Spleen (tissue), 13 donors: ENCODE data around the gene PROM2. TPM values are rescaled to one million over a fixed set of nuclear protein-coding genes. Genes with fewer than 3 reads are reported as not detected.

Source experiments
- DNase-seq: peaks from one replicate; pipeline ENCODE4 v3.0.0-alpha.2; 2020
- H3K27ac ChIP-seq, 8 donors: fragments of 200-600 bp; sonication (generic) in 7 of 8; 1 replicate in 4 of 8; 2 replicates in 4 of 8; pipeline versions ENCODE4 v1.5.0 to v1.8.0; 2016 to 2021; ENCODE audit warnings: inconsistent platforms in 4 of 8, mild to moderate bottlenecking in 4 of 8, moderate library complexity in 1 of 8
- H3K27me3 ChIP-seq, 7 donors: fragments of 200-600 bp; sonication (generic) in 6 of 7; replicated peaks in 1 of 7; 1 replicate in 4 of 7; 2 replicates in 3 of 7; pipeline versions ENCODE4 v1.5.0 to v1.8.0; 2016 to 2021; ENCODE audit warnings: inconsistent platforms in 3 of 7, mild to moderate bottlenecking in 1 of 7
- H3K36me3 ChIP-seq, 6 donors: fragments of 200-600 bp; sonication (generic) in 5 of 6; 1 replicate in 4 of 6; 2 replicates in 2 of 6; pipeline versions ENCODE4 v1.5.0 to v1.8.0; 2016 to 2021; ENCODE audit warnings: inconsistent platforms in 2 of 6
- H3K4me1 ChIP-seq, 6 donors: fragments of 200-600 bp; sonication (generic) in 5 of 6; 1 replicate in 3 of 6; 2 replicates in 3 of 6; pipeline versions ENCODE4 v1.5.0 to v1.8.0; 2016 to 2021; ENCODE audit warnings: inconsistent platforms in 3 of 6
- H3K4me3 ChIP-seq, 8 donors: fragments of 200-600 bp; sonication (generic) in 7 of 8; 1 replicate in 4 of 8; 2 replicates in 4 of 8; pipeline versions ENCODE4 v1.5.0 to v1.8.0; 2016 to 2021; ENCODE audit warnings: inconsistent platforms in 4 of 8, mild to moderate bottlenecking in 4 of 8, moderate library complexity in 2 of 8
- H3K9me3 ChIP-seq, 8 donors: fragments of 200-600 bp; sonication (generic) in 7 of 8; 1 replicate in 4 of 8; 2 replicates in 4 of 8; pipeline versions ENCODE4 v1.5.0 to v1.8.0; 2016 to 2021; ENCODE audit warnings: inconsistent platforms in 4 of 8
- CTCF ChIP-seq, 11 experiments: fragments of 200-600 bp in 7 of 11; fragments of 450-650 bp in 4 of 11; sonication (generic) in 4 of 11; IDR thresholded peaks in 8 of 11; conservative IDR thresholded peaks in 3 of 11; 1 replicate in 7 of 11; 2 replicates in 4 of 11; pipeline versions ENCODE4 v1.4.0 to v1.8.0; 2016 to 2021; ENCODE audit warnings: antibody characterized with exemption in 11 of 11, inconsistent platforms in 4 of 11, mild to moderate bottlenecking in 1 of 11
- POLR2A ChIP-seq, 3 donors: fragments of 450-650 bp; IDR thresholded peaks; one replicate each; pipeline ENCODE4 v1.5.1; 2017; ENCODE audit warnings: antibody characterized with exemption in 3 of 3, mild to moderate bottlenecking in 1 of 3
- POLR2AphosphoS5 ChIP-seq, 3 donors: sonication (generic); formaldehyde crosslinking; IDR thresholded peaks; one replicate each; pipeline ENCODE4 v1.5.1; 2017; ENCODE audit warnings: antibody characterized with exemption in 3 of 3
- WGBS, 5 donors: extraction: QIAGEN DNeasy Blood & Tissue Kit in 3 of 5; methylation state at CpG; one replicate each; pipeline versions ENCODE4 v1.1.5 to v1.1.7; 2013 to 2018; 5-methylcytosine and 5-hydroxymethylcytosine counted together
- intact Hi-C: fragments of 100-400 bp; cut with DNase I; formaldehyde crosslinking; loops from one replicate; pipeline ENCODE4 v1.15.0; 2023; ENCODE audit warnings: low total_unique reads
- long read RNA-seq, 2 donors: transcript quantifications; one replicate each; lab custom pipeline, GENCODE V29; 2026
- polyA plus RNA-seq, 3 donors: library from polyadenylated mRNA; stranded (reverse); fragments of 200-250 nt; gene quantifications; one replicate each; pipeline ENCODE4 v1.2.1, GENCODE V29; 2013
- total RNA-seq, 7 donors: library from RNA; depleted of rRNA in 3 of 7; stranded (reverse); fragments of >200 nt in 3 of 7; fragmentation: NEBNext Ultra II Directional in 4 of 7; extraction: Animal tissue kit (Norgen Biotek cat#: 25700) in 4 of 7; gene quantifications; one replicate each; pipeline versions ENCODE4 v1.1.0 to v1.2.1, GENCODE V29; 2016 to 2021
- donor health status: healthy with polysubstance abuse.
- donor health status: DM: no; HTN: no; CAD: no; lungs with moderate emphysema.
- donor health status: DM: no; HTN: no; CAD: no.
- donor health status: Bipolar disorder and iron deficiency.
- donor health status: healthy.
- donor health status: DM: no; HTN: no; CAD: no.
- donor health status: DM: yes; HTN: yes; CAD: no.

The PROM2 gene
- total RNA-seq (1 to 10 TPM in 6 of 7 donors, under 1 TPM in 1; 0.50 to 4.9 (median 2.7) TPM), polyA plus RNA-seq (under 1 TPM; 0.21 to 0.74 (median 0.52) TPM)
- long read RNA-seq, donor 1: 0 reads
- long read RNA-seq, donor 2: 0 reads

GRCh38 chr2:95274291-95275150 lies at the start of gene PROM2:
PROM2 (plus strand) TSS chr2:95274449; CDS start chr2:95274586, 137 bp downstream.
- Histone ChIP-seq H3K27ac (no peak within 1 kb of the TSS), H3K9me3 (no peaks in the 10 kb centered on the region), H3K4me1 (no peaks in the 10 kb centered on the region), H3K4me3 (no peak within 1 kb of the TSS), H3K27me3 (no peaks in the 10 kb centered on the region), H3K36me3 (no peaks in the 10 kb centered on the region)
- intact Hi-C loops: no loop called here
- peak; percentile 62 for DNase-seq
- WGBS, 5 donors: 82 to 89% (median 87%) methylated on average over 13 to 17 of the region's 17 CpGs
- TF ChIP-seq CTCF (IDR thresholded peaks at IDR 0.05 in 8 of 11, conservative IDR thresholded peaks at IDR 0.05 in 3 of 11): no peak
- TF ChIP-seq POLR2A (IDR thresholded peaks at IDR 0.05): no peak
- TF ChIP-seq POLR2AphosphoS5 (IDR thresholded peaks at IDR 0.05): no peak

- DNase-seq: no peak
- Histone ChIP-seq H3K4me1 (no peaks in the 10 kb centered on the region), H3K4me3 (no peak overlapping the region), H3K27me3 (no peaks in the 10 kb centered on the region), H3K27ac (no peak overlapping the region), H3K9me3 (peaks cover 20 to 100% (median 93%) of the 10 kb centered on the region in 8 donors), H3K36me3 (peaks cover 0 to 42% (median 11%) of the 10 kb centered on the region in 6 donors)
- intact Hi-C loops: no loop called here
- no peak for TF ChIP-seq POLR2AphosphoS5 (IDR thresholded peaks at IDR 0.05)
- TF ChIP-seq POLR2A (IDR thresholded peaks at IDR 0.05): no peak
- no peak for TF ChIP-seq CTCF (IDR thresholded peaks at IDR 0.05 in 8 of 11, conservative IDR thresholded peaks at IDR 0.05 in 3 of 11)
These were observed 48.6 kb upstream of the PROM2 start for GRCh38 chr2:95225658-95226057.

GRCh38 chr2:95231723-95232122 lies 42.5 kb upstream of the PROM2 start:
- H3K4me1 ChIP-seq: no peaks in the 10 kb centered on the region
- DNase-seq: no peak
- H3K36me3 ChIP-seq: peaks cover 0 to 7% (median 0%) of the 10 kb centered on the region in 6 donors
- 45 to 55% (median 53%) methylated on average over 3 of the region's 3 CpGs for WGBS, 5 donors
- no peak for TF ChIP-seq POLR2A (IDR thresholded peaks at IDR 0.05)
- TF ChIP-seq CTCF (IDR thresholded peaks at IDR 0.05 in 8 of 11, conservative IDR thresholded peaks at IDR 0.05 in 3 of 11): peak in 8 of 11 experiments; percentile 17 to 61 (median 32)
- peaks cover 0 to 97% (median 82%) of the 10 kb centered on the region in 8 donors for H3K9me3 ChIP-seq
- no peak overlapping the region for H3K4me3 ChIP-seq
- H3K27me3 ChIP-seq: no peaks in the 10 kb centered on the region
- H3K27ac ChIP-seq: no peak overlapping the region
- intact Hi-C loops: no loop called here

GRCh38 chr2:95232232-95232631 lies 42.0 kb upstream of the PROM2 start:
- H3K9me3 ChIP-seq: peaks cover 0 to 97% (median 83%) of the 10 kb centered on the region in 8 donors
- intact Hi-C loops: no loop called here
- no peak overlapping the region for H3K27ac ChIP-seq
- H3K27me3 ChIP-seq: no peaks in the 10 kb centered on the region
- no peak overlapping the region for H3K4me3 ChIP-seq
- peaks cover 0 to 6% (median 0%) of the 10 kb centered on the region in 6 donors for H3K36me3 ChIP-seq
- no peaks in the 10 kb centered on the region for H3K4me1 ChIP-seq
- DNase-seq: no peak
- TF ChIP-seq CTCF (IDR thresholded peaks at IDR 0.05 in 8 of 11, conservative IDR thresholded peaks at IDR 0.05 in 3 of 11): no peak
- TF ChIP-seq POLR2A (IDR thresholded peaks at IDR 0.05): no peak
- TF ChIP-seq POLR2AphosphoS5 (IDR thresholded peaks at IDR 0.05): no peak
- WGBS, 5 donors: 67 to 90% (median 85%) methylated on average over 1 of the region's 1 CpG
